ENCODE measurements around the gene IQCF6. TPM values are rescaled to one million over a fixed set of nuclear protein-coding genes. Genes with fewer than 3 reads are reported as not detected.
A peak's percentile ranks its signal among the peaks of the same experiment; 100 is the strongest.
"Not testable (repeated sequence)": the region's sequence is repeated elsewhere in the genome, so short reads cannot be mapped to it uniquely, and the experiment has no call there.

IQCF6 gene
- total RNA-seq, 1 experiment from 2014 or later: not detected

DNA sequence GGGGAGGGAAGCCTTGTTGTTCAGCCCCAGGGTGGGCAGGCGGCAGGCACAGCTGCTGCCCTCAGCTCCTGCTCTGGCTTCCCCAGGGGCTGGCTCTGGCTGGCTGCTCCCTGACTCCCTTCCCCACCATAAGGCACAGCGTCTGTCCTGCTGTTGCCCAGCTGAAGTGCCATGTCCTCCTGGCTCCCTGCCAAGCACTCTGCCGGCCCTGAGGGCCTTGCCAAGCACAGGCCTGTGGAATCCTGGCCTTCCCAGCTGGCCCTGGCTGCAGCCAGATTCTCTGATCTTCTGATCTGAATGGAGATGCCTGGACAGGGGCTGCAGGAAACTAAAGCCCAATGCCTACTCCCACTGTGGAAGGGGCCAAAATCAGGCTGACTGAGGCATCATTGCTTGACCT is 1.1 kb downstream of the IQCF6 start:
- DNase-seq: no peak
- CTCF ChIA-PET: no interaction called here
- Mint-ChIP-seq H3K4me3 (ENCODE audit: unreplicated experiment) (no peak overlapping the region), H3K27me3 (ENCODE audit: insufficient read depth, unreplicated experiment) (peaks cover 12% of the 10 kb centered on the region), H3K36me3 (ENCODE audit: insufficient read depth, unreplicated experiment) (no peaks in the 10 kb centered on the region), H3K27ac (ENCODE audit: unreplicated experiment) (no peak overlapping the region), H3K9me3 (ENCODE audit: unreplicated experiment) (no peaks in the 10 kb centered on the region), H3K4me1 (ENCODE audit: low read depth, unreplicated experiment) (no peaks in the 10 kb centered on the region)
- POLR2A ChIA-PET: no interaction called here
- H3K4me3 ChIP-seq (ENCODE audit: low read depth, low read length): no peak overlapping the region
- intact Hi-C loops (cut with micrococcal nuclease; ENCODE audit: unreplicated experiment): no loop called here
- H3K27me3 ChIP-seq (replicated peaks; ENCODE audit: control insufficient read depth, insufficient read depth, low read length): no peaks in the 10 kb centered on the region
- no peaks in the 10 kb centered on the region for H3K9me3 ChIP-seq
- TF ChIP-seq CTCF (IDR thresholded peaks at IDR 0.05; ENCODE audit: insufficient read depth in 1 of 2, low read depth in 1 of 2, low read length in 1 of 2, severe bottlenecking in 1 of 2, unreplicated experiment in 1 of 2): no peak
- no TSS peak for BruUV-seq (replicated peaks)
- H3K4me1 ChIP-seq: no peaks in the 10 kb centered on the region
- no peaks in the 10 kb centered on the region for H3K36me3 ChIP-seq (ENCODE audit: control insufficient read depth, insufficient read depth, low read length)

DNA sequence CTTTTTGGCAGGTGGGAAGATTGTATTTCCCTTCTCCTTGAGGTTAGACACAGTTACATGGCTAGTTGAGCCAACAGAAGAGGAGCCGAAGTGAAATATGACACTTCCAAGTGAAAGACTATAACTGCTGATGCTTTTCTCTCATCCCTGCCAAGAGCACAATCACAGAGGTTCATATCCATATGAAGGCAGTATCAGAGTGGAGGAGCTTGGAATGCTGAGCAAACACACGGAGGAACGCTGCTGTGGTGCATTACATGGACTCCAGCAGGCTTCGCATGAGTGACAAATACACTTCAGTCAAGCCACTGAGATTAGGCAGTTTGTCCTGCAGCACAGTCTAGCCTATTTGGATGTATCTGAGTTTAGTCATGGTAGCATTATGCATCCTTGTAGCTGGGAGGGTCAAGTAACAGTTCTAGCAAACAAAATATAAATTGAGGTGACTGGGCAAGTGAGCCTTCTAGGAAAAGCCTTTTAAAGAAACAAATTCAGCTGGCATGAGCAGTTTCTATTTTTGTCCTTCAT is 5.4 kb downstream of the IQCF6 start:
- Histone ChIP-seq H3K27me3 (replicated peaks; ENCODE audit: control insufficient read depth, insufficient read depth, low read length) (no peaks in the 10 kb centered on the region; the same call in 1 of the 2 replicates), H3K36me3 (ENCODE audit: control insufficient read depth, insufficient read depth, low read length) (no peaks in the 10 kb centered on the region), H3K4me1 (no peaks in the 10 kb centered on the region), H3K4me3 (ENCODE audit: low read depth, low read length) (no peak overlapping the region), H3K9me3 (no peaks in the 10 kb centered on the region)
- ChIA-PET POLR2A (no interaction called here), CTCF (no interaction called here)
- intact Hi-C loops (cut with micrococcal nuclease; ENCODE audit: unreplicated experiment): no loop called here
- Mint-ChIP-seq H3K27me3 (ENCODE audit: insufficient read depth, unreplicated experiment) (peaks cover 25% of the 10 kb centered on the region), H3K4me1 (ENCODE audit: low read depth, unreplicated experiment) (no peaks in the 10 kb centered on the region), H3K9me3 (ENCODE audit: unreplicated experiment) (peaks cover 5% of the 10 kb centered on the region), H3K36me3 (ENCODE audit: insufficient read depth, unreplicated experiment) (no peaks in the 10 kb centered on the region), H3K4me3 (ENCODE audit: unreplicated experiment) (no peak overlapping the region), H3K27ac (ENCODE audit: unreplicated experiment) (no peak overlapping the region)
- no peak for DNase-seq
- BruUV-seq (replicated peaks): no TSS peak
- TF ChIP-seq CTCF (IDR thresholded peaks at IDR 0.05; ENCODE audit: insufficient read depth in 1 of 2, low read depth in 1 of 2, low read length in 1 of 2, severe bottlenecking in 1 of 2, unreplicated experiment in 1 of 2): no peak

- H3K4me1 ChIP-seq: no peaks in the 10 kb centered on the region
- H3K27me3 ChIP-seq (replicated peaks; ENCODE audit: control insufficient read depth, insufficient read depth, low read length): no peaks in the 10 kb centered on the region
- no peak overlapping the region for H3K4me3 ChIP-seq (ENCODE audit: low read depth, low read length)
- no peak for TF ChIP-seq CTCF (IDR thresholded peaks at IDR 0.05; ENCODE audit: insufficient read depth in 1 of 2, low read depth in 1 of 2, low read length in 1 of 2, severe bottlenecking in 1 of 2, unreplicated experiment in 1 of 2)
- Mint-ChIP-seq H3K36me3 (ENCODE audit: insufficient read depth, unreplicated experiment) (no peaks in the 10 kb centered on the region), H3K27ac (ENCODE audit: unreplicated experiment) (no peak overlapping the region), H3K9me3 (ENCODE audit: unreplicated experiment) (peaks cover 40% of the 10 kb centered on the region), H3K4me3 (ENCODE audit: unreplicated experiment) (no peak overlapping the region), H3K4me1 (ENCODE audit: low read depth, unreplicated experiment) (no peaks in the 10 kb centered on the region), H3K27me3 (ENCODE audit: insufficient read depth, unreplicated experiment) (peaks cover 5% of the 10 kb centered on the region)
- CTCF ChIA-PET: no interaction called here
- BruUV-seq (replicated peaks): no TSS peak
- intact Hi-C loops (cut with micrococcal nuclease; ENCODE audit: unreplicated experiment): no loop called here
- no peak for DNase-seq
- H3K9me3 ChIP-seq: peaks cover 9% of the 10 kb centered on the region; the same call in 1 of the 2 replicates
- no peaks in the 10 kb centered on the region for H3K36me3 ChIP-seq (ENCODE audit: control insufficient read depth, insufficient read depth, low read length)
- POLR2A ChIA-PET: no interaction called here
Measured at GRCh38 chr3:51759203-51759602, 19.8 kb downstream of the IQCF6 start.

- DNase-seq; H3K27me3 Mint-ChIP-seq (ENCODE audit: insufficient read depth, unreplicated experiment); H3K36me3 Mint-ChIP-seq (ENCODE audit: insufficient read depth, unreplicated experiment); BruUV-seq (replicated peaks); H3K27me3 ChIP-seq (replicated peaks; ENCODE audit: control insufficient read depth, insufficient read depth, low read length); H3K36me3 ChIP-seq (ENCODE audit: control insufficient read depth, insufficient read depth, low read length); intact Hi-C loops (cut with micrococcal nuclease; ENCODE audit: unreplicated experiment); H3K4me1 ChIP-seq; H3K4me3 ChIP-seq (ENCODE audit: low read depth, low read length); H3K27ac Mint-ChIP-seq (ENCODE audit: unreplicated experiment); POLR2A ChIA-PET; H3K4me1 Mint-ChIP-seq (ENCODE audit: low read depth, unreplicated experiment); CTCF ChIA-PET: not testable (repeated sequence)
- peaks cover 10% of the 10 kb centered on the region; the same call in 1 of the 2 replicates for H3K9me3 ChIP-seq
- peaks cover 27% of the 10 kb centered on the region for H3K9me3 Mint-ChIP-seq (ENCODE audit: unreplicated experiment)
- H3K4me3 Mint-ChIP-seq (ENCODE audit: unreplicated experiment): peak overlapping the region; percentile 64
Measured at GRCh38 chr3:51753763-51754750, 25.0 kb downstream of the IQCF6 start.

Measured in Caco-2 (cell line).